Spinal cord (tissue), 10 donors: ENCODE data around the gene MBD1. TPM values are rescaled to one million over a fixed set of nuclear protein-coding genes. Genes with fewer than 3 reads are reported as not detected.
"Not testable (repeated sequence)": the region's sequence is repeated elsewhere in the genome, so short reads cannot be mapped to it uniquely, and the experiment has no call there.

Experiments
- DNase-seq, 6 donors: peaks; one replicate each; pipeline versions ENCODE4 v3.0.0 to v3.0.0-alpha.2; 2013 to 2015; ENCODE audit warnings: low spot score in 6 of 6, low read depth in 4 of 6
- H3K27ac ChIP-seq: one replicate; pipeline ENCODE4 v1.5.1; 2013; ENCODE audit warnings: low read depth, low read length, control low read depth
- H3K27me3 ChIP-seq: one replicate; pipeline ENCODE4 v1.6.1; 2013; ENCODE audit warnings: low read length; ENCODE audit not compliant: control insufficient read depth, insufficient read depth
- H3K36me3 ChIP-seq: one replicate; pipeline ENCODE4 v1.6.1; 2013; ENCODE audit warnings: low read length; ENCODE audit not compliant: control insufficient read depth, insufficient read depth
- H3K4me1 ChIP-seq: one replicate; pipeline ENCODE4 v1.6.1; 2013; ENCODE audit warnings: low read length; ENCODE audit not compliant: control insufficient read depth, insufficient read depth
- H3K4me3 ChIP-seq: one replicate; pipeline ENCODE4 v1.5.1; 2013; ENCODE audit warnings: low read depth, low read length, control low read depth
- H3K9me3 ChIP-seq: one replicate; pipeline ENCODE4 v1.6.1; 2013; ENCODE audit warnings: low read length; ENCODE audit not compliant: control insufficient read depth, insufficient read depth
- WGBS: methylation state at CpG from one replicate; pipeline ENCODE4 v1.1.5; 2013; ENCODE audit warnings: missing lambda C conversion rate; ENCODE audit not compliant: insufficient coverage; 5-methylcytosine and 5-hydroxymethylcytosine counted together
- polyA plus RNA-seq, 2 donors: library from polyadenylated mRNA; unstranded; fragments of 120-200 nt; gene quantifications; one replicate each; pipeline ENCODE4 v1.2.1, GENCODE V29; 2013; ENCODE audit not compliant: insufficient read length in 2 of 2
- small RNA-seq: library from RNA; depleted of rRNA; stranded (forward); fragments of <200 nt; gene quantifications from one replicate; pipeline ENCODE3, GENCODE V24; 2014; ENCODE audit warnings: low replicate concordance
- total RNA-seq, 2 donors: library from RNA; depleted of rRNA in 1 of 2; stranded (reverse); fragments of 120-200 nt in 1 of 2; fragments of >200 nt in 1 of 2; gene quantifications; one replicate each; pipeline versions ENCODE4 v1.2.3 to v1.2.4, GENCODE V29; 2013 to 2014
- donor health status: healthy.

The MBD1 gene
- total and polyA plus RNA-seq, 4 donors, result 35.3 to 78.0 (median 71.2) TPM

- Histone ChIP-seq H3K27ac (no peak overlapping the region), H3K4me3 (no peak overlapping the region), H3K36me3 (no peaks in the 10 kb centered on the region), H3K9me3 (no peaks in the 10 kb centered on the region), H3K27me3 (no peaks in the 10 kb centered on the region), H3K4me1 (no peaks in the 10 kb centered on the region)
- DNase-seq, result no peak
- WGBS, result 84% methylated on average over 2 of the region's 3 CpGs
These were observed 41.2 kb downstream of the MBD1 start for GRCh38 chr18:50240080-50240563.

- H3K36me3 ChIP-seq, result no peaks in the 10 kb centered on the region
- 14% methylated on average over 2 of the region's 2 CpGs for WGBS
- no peak overlapping the region for H3K4me3 ChIP-seq
- H3K27ac ChIP-seq, result no peak overlapping the region
- no peak for DNase-seq
- no peaks in the 10 kb centered on the region for H3K9me3 ChIP-seq
- H3K4me1 ChIP-seq, result no peaks in the 10 kb centered on the region
- H3K27me3 ChIP-seq, result no peaks in the 10 kb centered on the region
These were observed 48.9 kb downstream of the MBD1 start for GRCh38 chr18:50232419-50232818.

GRCh38 chr18:50231621-50232020 lies 49.7 kb downstream of the MBD1 start:
- no peak overlapping the region for H3K4me3 ChIP-seq
- H3K36me3 ChIP-seq, result no peaks in the 10 kb centered on the region
- DNase-seq, result no peak
- no peak overlapping the region for H3K27ac ChIP-seq
- no peaks in the 10 kb centered on the region for H3K4me1 ChIP-seq
- H3K9me3 ChIP-seq, result no peaks in the 10 kb centered on the region
- no peaks in the 10 kb centered on the region for H3K27me3 ChIP-seq
- 100% methylated on average over 4 of the region's 4 CpGs for WGBS

GRCh38 chr18:50220249-50220648 lies 61.1 kb downstream of the MBD1 start:
- H3K4me3 ChIP-seq, H3K27ac ChIP-seq, H3K36me3 ChIP-seq, H3K9me3 ChIP-seq, H3K4me1 ChIP-seq, H3K27me3 ChIP-seq, DNase-seq: not testable (repeated sequence)
- WGBS, result 75% methylated on average over 4 of the region's 4 CpGs

Small RNA genes within 50 kb of the gene (small RNA-seq; reads per million reads assigned to genes)
- gene RNA5SP458, result not detected

Other genes with a start within 250 kb of the MBD1 start
- 1 to 10 TPM; 5.9 to 8.0 TPM for gene MYO5B, start 86.4 kb downstream of the MBD1 start, total RNA-seq
- 1 to 10 TPM; 2.6 to 3.1 TPM for gene MYO5B, start 86.4 kb downstream of the MBD1 start, polyA plus RNA-seq
- 1 to 10 TPM; 1.5 to 4.8 TPM for gene CFAP53, start 15.0 kb downstream of the MBD1 start, total RNA-seq
- gene CFAP53, start 15.0 kb downstream of the MBD1 start, polyA plus RNA-seq, result 1 to 10 TPM; 3.1 to 4.2 TPM
- 10 to 100 TPM; 31.2 to 33.8 TPM for gene CXXC1, start 6.2 kb upstream of the MBD1 start, total RNA-seq
- 10 to 100 TPM; 76.4 to 97.5 TPM for gene CXXC1, start 6.2 kb upstream of the MBD1 start, polyA plus RNA-seq
- gene SKA1, start 93.5 kb upstream of the MBD1 start, total RNA-seq, result 1 to 10 TPM; 3.8 to 4.8 TPM
- 1 to 10 TPM; 3.5 to 3.7 TPM for gene SKA1, start 93.5 kb upstream of the MBD1 start, polyA plus RNA-seq